GM12878 (cell line): ENCODE measurements around the gene PEMT. TPM values are rescaled to one million over a fixed set of nuclear protein-coding genes. Genes with fewer than 3 reads are reported as not detected.

Experiments used
- ATAC-seq: fragments of 200-7000 bp; cut with Tn5 transposase; 3 replicates; pipeline ENCODE4 v1.9.1; 2020; ENCODE audit warnings: mild to moderate bottlenecking, moderate library complexity
- BruUV-seq: library from RNA; stranded (reverse); fragments of 400-500 nt; replicated peaks from 2 replicates; lab custom pipeline; 2021; lab: Mats Ljungman, UMichigan
- CTCF ChIA-PET: fragments of 300-600 bp; sonication (Branson Sonifier 250); formaldehyde crosslinking; extraction: SDS; loops from one replicate; lab custom pipeline; 2021; ENCODE audit warnings: inconsistent platforms; lab: Yijun Ruan, JAX
- POLR2A ChIA-PET: fragments of 350-600 bp; formaldehyde crosslinking; extraction: SDS; loops from one replicate; lab custom pipeline; 2021; ENCODE audit warnings: inconsistent platforms; lab: Charles Lee
- RAD21 ChIA-PET: fragments of 300-600 bp; sonication (Branson Sonifier 250); formaldehyde crosslinking; loops from one replicate; lab custom pipeline; 2023; ENCODE audit warnings: antibody characterized with exemption; ENCODE audit not compliant: unreplicated experiment; lab: Charles Lee
- SMC1A ChIA-PET: fragments of 300-600 bp; sonication (Branson Sonifier 250); formaldehyde crosslinking; loops from one replicate; lab custom pipeline; 2023; ENCODE audit not compliant: unreplicated experiment, uncharacterized antibody; lab: Charles Lee
- DNase-seq: peaks from one replicate; pipeline ENCODE4 v3.0.0-alpha.2; 2011; ENCODE audit warnings: low read depth, low spot score
- FAIRE-seq: peaks from 3 replicates; lab custom pipeline; 2011; peaks lifted over from hg19 to GRCh38; lab: Jason Lieb, UNC
- H2AFZ ChIP-seq: 2 replicates; pipeline ENCODE4 v1.6.0; 2011; ENCODE audit warnings: low read depth, low read length, control low read depth; ENCODE audit not compliant: control insufficient read depth
- H3K27ac ChIP-seq: 2 replicates; pipeline ENCODE4 v1.5.1; 2011; ENCODE audit warnings: control low read depth; ENCODE audit not compliant: control insufficient read depth, insufficient read depth
- H3K27me3 ChIP-seq, 2 experiments: replicated peaks in 1 of 2; 2 replicates each; pipeline versions ENCODE4 v1.6.0 to v1.6.1; 2011; ENCODE audit warnings: low read length in 1 of 2; ENCODE audit not compliant: control insufficient read depth in 2 of 2, insufficient read depth in 2 of 2
- H3K36me3 ChIP-seq, 2 experiments: 2 replicates each; pipeline ENCODE4 v1.5.1; 2011; ENCODE audit warnings: low read length in 1 of 2; ENCODE audit not compliant: control insufficient read depth in 2 of 2, insufficient read depth in 2 of 2
- H3K4me1 ChIP-seq: 2 replicates; pipeline ENCODE4 v1.6.1; 2011; ENCODE audit warnings: mild to moderate bottlenecking, low read length, moderate library complexity, mixed read lengths; ENCODE audit not compliant: control insufficient read depth, insufficient read depth
- H3K4me2 ChIP-seq: 2 replicates; pipeline ENCODE4 v1.6.0; 2011; ENCODE audit warnings: control low read depth; ENCODE audit not compliant: control insufficient read depth, insufficient read depth
- H3K4me3 ChIP-seq: fragments of 200-600 bp; sonication (generic); 2 replicates; pipeline ENCODE4 v1.5.1; 2016
- H3K79me2 ChIP-seq: 2 replicates; pipeline ENCODE4 v1.6.0; 2011; ENCODE audit warnings: low read length; ENCODE audit not compliant: control insufficient read depth, insufficient read depth
- H3K9ac ChIP-seq: 2 replicates; pipeline ENCODE4 v1.8.0; 2011; ENCODE audit warnings: low read length, control low read depth, mixed read lengths; ENCODE audit not compliant: control insufficient read depth, insufficient read depth
- H3K9me3 ChIP-seq: replicated peaks from 3 replicates; pipeline ENCODE4 v1.5.1; 2011; ENCODE audit warnings: mild to moderate bottlenecking, low read length; ENCODE audit not compliant: control insufficient read depth, insufficient read depth
- H4K20me1 ChIP-seq: 2 replicates; pipeline ENCODE4 v1.6.0; 2011; ENCODE audit not compliant: control insufficient read depth, insufficient read depth
- CBX3 ChIP-seq: fragments of 200-600 bp; sonication (generic); IDR thresholded peaks from 2 replicates; pipeline ENCODE4 v1.6.1; 2016; ENCODE audit warnings: low read depth, borderline replicate concordance
- EP300 ChIP-seq, 2 experiments: fragments of 150-350 bp in 1 of 2; IDR thresholded peaks; 2 replicates each; pipeline ENCODE4 v1.6.1; 2011 to 2012; ENCODE audit warnings: low read depth in 2 of 2, low read length in 2 of 2, borderline replicate concordance in 1 of 2, improper control_type of control experiment in 1 of 2, inconsistent platforms in 1 of 2; ENCODE audit not compliant: control insufficient read depth in 1 of 2
- MYC ChIP-seq: IDR thresholded peaks from 2 replicates; pipeline ENCODE4 v1.6.1; 2011; ENCODE audit warnings: mild to moderate bottlenecking, low read length, moderate library complexity, inconsistent platforms; ENCODE audit not compliant: insufficient read depth, insufficient replicate concordance, insufficient read length, severe bottlenecking
- PML ChIP-seq: IDR thresholded peaks from 2 replicates; pipeline ENCODE4 v1.6.1; 2012; ENCODE audit warnings: low read length, inconsistent platforms
- RBBP5 ChIP-seq: fragments of 200-600 bp; sonication (generic); conservative IDR thresholded peaks from 2 replicates; pipeline ENCODE4 v1.6.1; 2016
- SREBF1 ChIP-seq: IDR thresholded peaks from 2 replicates; pipeline ENCODE4 v1.6.1; 2012; ENCODE audit warnings: mild to moderate bottlenecking, low read length
- WGBS: methylation state at CpG from one replicate; pipeline ENCODE4 v1.1.6; 2016; ENCODE audit warnings: low lambda C conversion rate; ENCODE audit not compliant: insufficient replicate concordance, insufficient coverage; ENCODE audit errors: missing lambda C conversion rate; 5-methylcytosine and 5-hydroxymethylcytosine counted together
- in situ Hi-C: fragments of 300-500 bp; cut with MboI; formaldehyde crosslinking; loops from 9 replicates; pipeline ENCODE4 v1.14.3; 2018; ENCODE audit warnings: mixed read lengths
- intact Hi-C: fragments of 100-400 bp; cut with micrococcal nuclease; formaldehyde crosslinking; loops from one replicate; pipeline ENCODE4 v1.14.2; 2022; ENCODE audit not compliant: unreplicated experiment
- polyA plus RNA-seq, 11 experiments: library from polyadenylated mRNA; depleted of rRNA in 4 of 11; unstranded in 6 of 11; stranded (reverse) in 5 of 11; fragments of >200 nt; fragmentation: Nextera tagmentation in 4 of 11; fragmentation: Illumina TruSeq in 1 of 11; extraction: Ambion mirVana in 4 of 11; extraction: Trizol in 1 of 11; gene quantifications; 1 replicate in 1 of 11; 2 replicates in 10 of 11; pipeline versions ENCODE4 v1.2.1 to v1.2.3, GENCODE V29; 2011 to 2016; ENCODE audit warnings: inconsistent platforms in 2 of 11, missing spikeins in 2 of 11, low read depth in 1 of 11
- total RNA-seq, 4 experiments: library from RNA; depleted of rRNA in 3 of 4; stranded (reverse); fragments of >200 nt in 3 of 4; fragmentation: Illumina TruSeq in 1 of 4; extraction: Trizol in 1 of 4; gene quantifications; 2 replicates each; pipeline versions ENCODE4 v1.2.1 to v1.2.3, GENCODE V29; 2013 to 2021
- TF ChIP-seq, protein P1 (sequence below): IDR thresholded peaks from 2 replicates; pipeline ENCODE4 v1.6.1; 2012; ENCODE audit warnings: low read depth, low read length, improper control_type of control experiment
- TF ChIP-seq, protein P2 (sequence below): fragments of 450-650 bp; IDR thresholded peaks from 2 replicates; pipeline ENCODE4 v1.6.1; 2016; ENCODE audit warnings: mild to moderate bottlenecking, moderate library complexity, borderline replicate concordance
- TF ChIP-seq, protein P3 (sequence below): fragments of 450-650 bp; IDR thresholded peaks from 2 replicates; pipeline ENCODE4 v1.6.1; 2014; ENCODE audit warnings: mild to moderate bottlenecking

The PEMT gene
- total and polyA plus RNA-seq, 10 of the 15 experiments (the other 5 are each of a cell fraction or from before 2014, with no cell fraction given), result 2.8 to 44.7 (median 25.4) TPM

DNA sequence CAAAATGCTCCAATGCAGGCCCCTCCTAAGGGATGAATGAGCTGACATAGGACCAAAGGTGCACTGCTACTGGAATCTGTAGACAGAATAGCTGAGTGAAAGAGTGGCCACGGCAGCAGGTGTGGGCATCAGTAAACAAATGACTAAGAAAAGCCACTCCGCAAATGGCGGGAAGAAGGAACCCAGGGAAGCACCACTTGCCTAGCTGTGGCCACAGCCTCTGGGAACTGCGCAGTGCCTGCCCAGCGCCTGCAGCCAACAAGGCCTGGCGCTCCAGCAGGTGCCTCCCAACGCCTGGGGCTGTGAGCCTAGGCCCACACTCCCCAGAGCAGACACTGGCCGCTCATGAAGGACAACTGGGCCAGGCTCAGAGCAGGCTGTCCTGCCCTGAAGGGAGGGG lies 11.8 kb downstream of the PEMT start:
- Histone ChIP-seq H3K4me3 (no peak overlapping the region), H4K20me1 (no peaks in the 10 kb centered on the region), H2AFZ (no peak overlapping the region), H3K79me2 (no peaks in the 10 kb centered on the region), H3K9ac (no peak overlapping the region), H3K4me1 (no peaks in the 10 kb centered on the region), H3K27me3 (no peaks in the 10 kb centered on the region), H3K9me3 (no peaks in the 10 kb centered on the region), H3K36me3 (peaks cover 0 to 1% of the 10 kb centered on the region in 2 experiments; a peak in 1 of 4 replicates), H3K4me2 (no peak overlapping the region), H3K27ac (no peak overlapping the region)
- ChIA-PET SMC1A (no interaction called here), CTCF (no interaction called here), RAD21 (no interaction called here), POLR2A (no interaction called here)
- TF ChIP-seq, protein P1, sequence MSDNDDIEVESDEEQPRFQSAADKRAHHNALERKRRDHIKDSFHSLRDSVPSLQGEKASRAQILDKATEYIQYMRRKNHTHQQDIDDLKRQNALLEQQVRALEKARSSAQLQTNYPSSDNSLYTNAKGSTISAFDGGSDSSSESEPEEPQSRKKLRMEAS, result no peak
- FAIRE-seq (no peak), ATAC-seq (no peak), DNase-seq (no peak)
- intact Hi-C loops, result no loop called here
- in situ Hi-C loops, result no loop called here
- 72% methylated on average over 8 of the region's 8 CpGs for WGBS
- no TSS peak for BruUV-seq

DNA sequence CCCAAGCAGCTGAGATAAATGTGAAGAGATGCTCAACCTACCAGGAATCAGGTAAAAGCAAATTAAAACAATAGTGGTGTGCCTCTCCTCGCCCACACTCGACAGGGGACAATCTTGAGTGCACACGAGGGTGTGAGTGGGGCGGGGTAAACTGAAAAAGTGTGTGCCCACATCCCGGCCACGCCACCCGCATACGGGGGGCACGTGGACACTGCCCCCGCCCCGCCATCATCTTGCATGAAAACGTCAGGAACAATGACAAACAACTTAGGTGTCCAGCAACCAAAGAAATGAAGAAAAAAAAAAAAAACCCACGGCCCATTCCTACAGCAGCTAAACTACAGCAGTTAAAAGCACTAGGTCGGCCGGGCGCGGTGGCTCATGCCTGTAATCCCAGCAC lies 14.1 kb downstream of the PEMT start:
- ChIA-PET SMC1A (no interaction called here), RAD21 (no interaction called here), POLR2A (interaction anchor here (0.7 kb wide), 1 partner anchor 32 kb away, joined by 4 read pairs; no protein-coding TSS in a partner anchor), CTCF (no interaction called here)
- BruUV-seq, result no TSS peak
- in situ Hi-C loops (no loop called here), intact Hi-C loops (no loop called here)
- H3K4me1 ChIP-seq, result no peaks in the 10 kb centered on the region
- DNase-seq, result no peak
- no peaks in the 10 kb centered on the region for H3K9me3 ChIP-seq
- H3K27me3 ChIP-seq, result no peaks in the 10 kb centered on the region
- 84% methylated on average over 17 of the region's 17 CpGs for WGBS
- H3K27ac ChIP-seq, result no peak overlapping the region
- H3K9ac ChIP-seq, result no peak overlapping the region
- FAIRE-seq, result no peak
- H2AFZ ChIP-seq, result no peak overlapping the region
- H3K4me3 ChIP-seq, result no peak overlapping the region
- ATAC-seq, result no peak
- no peaks in the 10 kb centered on the region for H4K20me1 ChIP-seq
- no peak overlapping the region for H3K4me2 ChIP-seq
- 0 out of 4 replicates have a peak, but pooled peaks cover 0 to 1% of the 10 kb centered on the region in 2 experiments for H3K36me3 ChIP-seq
- no peaks in the 10 kb centered on the region for H3K79me2 ChIP-seq
- TF ChIP-seq SREBF1 (no peak), EP300 (IDR thresholded peaks at IDR 0.05; ENCODE audit: borderline replicate concordance in 1 of 2, control insufficient read depth in 1 of 2, low read depth in 2 of 2, low read length in 2 of 2) (no peak), PML (no peak), CBX3 (no peak), MYC (no peak), RBBP5 (no peak)
- TF ChIP-seq, protein P2, sequence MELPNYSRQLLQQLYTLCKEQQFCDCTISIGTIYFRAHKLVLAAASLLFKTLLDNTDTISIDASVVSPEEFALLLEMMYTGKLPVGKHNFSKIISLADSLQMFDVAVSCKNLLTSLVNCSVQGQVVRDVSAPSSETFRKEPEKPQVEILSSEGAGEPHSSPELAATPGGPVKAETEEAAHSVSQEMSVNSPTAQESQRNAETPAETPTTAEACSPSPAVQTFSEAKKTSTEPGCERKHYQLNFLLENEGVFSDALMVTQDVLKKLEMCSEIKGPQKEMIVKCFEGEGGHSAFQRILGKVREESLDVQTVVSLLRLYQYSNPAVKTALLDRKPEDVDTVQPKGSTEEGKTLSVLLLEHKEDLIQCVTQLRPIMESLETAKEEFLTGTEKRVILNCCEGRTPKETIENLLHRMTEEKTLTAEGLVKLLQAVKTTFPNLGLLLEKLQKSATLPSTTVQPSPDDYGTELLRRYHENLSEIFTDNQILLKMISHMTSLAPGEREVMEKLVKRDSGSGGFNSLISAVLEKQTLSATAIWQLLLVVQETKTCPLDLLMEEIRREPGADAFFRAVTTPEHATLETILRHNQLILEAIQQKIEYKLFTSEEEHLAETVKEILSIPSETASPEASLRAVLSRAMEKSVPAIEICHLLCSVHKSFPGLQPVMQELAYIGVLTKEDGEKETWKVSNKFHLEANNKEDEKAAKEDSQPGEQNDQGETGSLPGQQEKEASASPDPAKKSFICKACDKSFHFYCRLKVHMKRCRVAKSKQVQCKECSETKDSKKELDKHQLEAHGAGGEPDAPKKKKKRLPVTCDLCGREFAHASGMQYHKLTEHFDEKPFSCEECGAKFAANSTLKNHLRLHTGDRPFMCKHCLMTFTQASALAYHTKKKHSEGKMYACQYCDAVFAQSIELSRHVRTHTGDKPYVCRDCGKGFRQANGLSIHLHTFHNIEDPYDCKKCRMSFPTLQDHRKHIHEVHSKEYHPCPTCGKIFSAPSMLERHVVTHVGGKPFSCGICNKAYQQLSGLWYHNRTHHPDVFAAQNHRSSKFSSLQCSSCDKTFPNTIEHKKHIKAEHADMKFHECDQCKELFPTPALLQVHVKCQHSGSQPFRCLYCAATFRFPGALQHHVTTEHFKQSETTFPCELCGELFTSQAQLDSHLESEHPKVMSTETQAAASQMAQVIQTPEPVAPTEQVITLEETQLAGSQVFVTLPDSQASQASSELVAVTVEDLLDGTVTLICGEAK, result no peak
- TF ChIP-seq, protein P3, sequence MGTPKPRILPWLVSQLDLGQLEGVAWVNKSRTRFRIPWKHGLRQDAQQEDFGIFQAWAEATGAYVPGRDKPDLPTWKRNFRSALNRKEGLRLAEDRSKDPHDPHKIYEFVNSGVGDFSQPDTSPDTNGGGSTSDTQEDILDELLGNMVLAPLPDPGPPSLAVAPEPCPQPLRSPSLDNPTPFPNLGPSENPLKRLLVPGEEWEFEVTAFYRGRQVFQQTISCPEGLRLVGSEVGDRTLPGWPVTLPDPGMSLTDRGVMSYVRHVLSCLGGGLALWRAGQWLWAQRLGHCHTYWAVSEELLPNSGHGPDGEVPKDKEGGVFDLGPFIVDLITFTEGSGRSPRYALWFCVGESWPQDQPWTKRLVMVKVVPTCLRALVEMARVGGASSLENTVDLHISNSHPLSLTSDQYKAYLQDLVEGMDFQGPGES, result no peak
